ENCODE measurements around the gene MAPK10.

The MAPK10 gene

GRCh38 chr4:85979276-85979675, 380.6 kb downstream of the MAPK10 start (continued):
- TF ChIP-seq ZNF202 (tag by site-specific recombination; IDR thresholded peaks at IDR 0.05; ENCODE audit: borderline replicate concordance) = no peak
- no peak for TF ChIP-seq REPIN1 (tag by site-specific recombination; IDR thresholded peaks at IDR 0.05; ENCODE audit: low read depth)
- no peak for TF ChIP-seq ZFP41 (tag by site-specific recombination; IDR thresholded peaks at IDR 0.05; ENCODE audit: borderline replicate concordance)
- TF ChIP-seq ZNF501 (tag by site-specific recombination; IDR thresholded peaks at IDR 0.05) = no peak
- no peak for TF ChIP-seq ZNF394 (tag by site-specific recombination; IDR thresholded peaks at IDR 0.05; ENCODE audit: borderline replicate concordance)
- TF ChIP-seq ZNF664 (tag by site-specific recombination; IDR thresholded peaks at IDR 0.05) = no peak
- no peak for TF ChIP-seq ZNF114 (tag by site-specific recombination; IDR thresholded peaks at IDR 0.05)
- TF ChIP-seq ZFP69B (tag by site-specific recombination; IDR thresholded peaks at IDR 0.05) = no peak
- TF ChIP-seq ZNF518A (tag by site-specific recombination; conservative IDR thresholded peaks at IDR 0.05; ENCODE audit: low read depth) = no peak
- no peak for TF ChIP-seq ZNF2 (tag by site-specific recombination; IDR thresholded peaks at IDR 0.05)
- no peak for TF ChIP-seq ZNF843 (tag by site-specific recombination; IDR thresholded peaks at IDR 0.05)

DNA sequence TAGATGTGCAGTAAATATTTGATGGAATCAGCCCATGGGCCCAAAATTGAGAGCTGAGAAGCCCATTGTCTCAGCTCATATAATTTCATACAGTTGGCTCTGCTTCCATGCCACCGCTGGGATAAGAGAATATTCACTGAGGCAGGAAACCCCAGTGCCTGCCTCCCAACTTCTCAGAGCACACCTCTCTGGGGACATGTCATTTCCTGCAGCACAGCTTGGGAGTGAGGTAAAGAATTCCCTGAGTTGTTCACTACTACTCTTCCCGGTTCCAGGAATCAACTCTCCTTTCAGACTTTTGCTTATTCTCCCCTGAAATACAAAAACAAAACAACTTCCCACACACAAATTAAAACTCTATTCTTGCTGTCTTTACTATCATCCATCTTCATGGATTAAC, 389.3 kb downstream of the MAPK10 start:
- Histone ChIP-seq H3K27ac (ENCODE audit: extremely low read depth, low read depth, low read length) (no peak overlapping the region), H3K36me3 (ENCODE audit: control insufficient read depth in 2 of 2, insufficient read depth in 1 of 2, low read length in 2 of 2) (no peaks in the 10 kb centered on the region), H3K4me1 (ENCODE audit: control insufficient read depth, insufficient read depth, low read length) (no peaks in the 10 kb centered on the region), H3K4me3 (ENCODE audit: low read depth, low read length) (no peak overlapping the region), H3K9me3 (ENCODE audit: control insufficient read depth, insufficient read depth, low read depth, low read length) (no peaks in the 10 kb centered on the region)
- CTCF ChIA-PET = interaction anchor here (0.6 to 3.2 kb wide), 4 partner anchors 8 to 174 kb away, joined by 3 to 32 read pairs (median 3); no protein-coding TSS in a partner anchor
- POLR2A ChIA-PET = no interaction called here
- no peak for TF ChIP-seq ZNF610 (tag by site-specific recombination; IDR thresholded peaks at IDR 0.05; ENCODE audit: borderline replicate concordance)
- no peak for TF ChIP-seq ZNF623 (tag by site-specific recombination; IDR thresholded peaks at IDR 0.05)
- TF ChIP-seq, protein P1, sequence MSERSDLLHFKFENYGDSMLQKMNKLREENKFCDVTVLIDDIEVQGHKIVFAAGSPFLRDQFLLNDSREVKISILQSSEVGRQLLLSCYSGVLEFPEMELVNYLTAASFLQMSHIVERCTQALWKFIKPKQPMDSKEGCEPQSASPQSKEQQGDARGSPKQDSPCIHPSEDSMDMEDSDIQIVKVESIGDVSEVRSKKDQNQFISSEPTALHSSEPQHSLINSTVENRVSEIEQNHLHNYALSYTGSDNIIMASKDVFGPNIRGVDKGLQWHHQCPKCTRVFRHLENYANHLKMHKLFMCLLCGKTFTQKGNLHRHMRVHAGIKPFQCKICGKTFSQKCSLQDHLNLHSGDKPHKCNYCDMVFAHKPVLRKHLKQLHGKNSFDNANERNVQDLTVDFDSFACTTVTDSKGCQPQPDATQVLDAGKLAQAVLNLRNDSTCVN (tag by site-specific recombination; optimal IDR thresholded peaks at IDR 0.05) = no peak
- TF ChIP-seq ZNF621 (tag by site-specific recombination; IDR thresholded peaks at IDR 0.05) = no peak
- TF ChIP-seq EGR2 (tag by site-specific recombination; IDR thresholded peaks at IDR 0.05; ENCODE audit: low read depth) = no peak
- TF ChIP-seq IKZF3 (tag by site-specific recombination; IDR thresholded peaks at IDR 0.05) = no peak
- no peak for TF ChIP-seq MYNN (tag by site-specific recombination; IDR thresholded peaks at IDR 0.05; ENCODE audit: borderline replicate concordance)
- TF ChIP-seq ZNF571 (tag by site-specific recombination; IDR thresholded peaks at IDR 0.05) = no peak
- TF ChIP-seq, protein P2, sequence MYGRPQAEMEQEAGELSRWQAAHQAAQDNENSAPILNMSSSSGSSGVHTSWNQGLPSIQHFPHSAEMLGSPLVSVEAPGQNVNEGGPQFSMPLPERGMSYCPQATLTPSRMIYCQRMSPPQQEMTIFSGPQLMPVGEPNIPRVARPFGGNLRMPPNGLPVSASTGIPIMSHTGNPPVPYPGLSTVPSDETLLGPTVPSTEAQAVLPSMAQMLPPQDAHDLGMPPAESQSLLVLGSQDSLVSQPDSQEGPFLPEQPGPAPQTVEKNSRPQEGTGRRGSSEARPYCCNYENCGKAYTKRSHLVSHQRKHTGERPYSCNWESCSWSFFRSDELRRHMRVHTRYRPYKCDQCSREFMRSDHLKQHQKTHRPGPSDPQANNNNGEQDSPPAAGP (tag by site-specific recombination; IDR thresholded peaks at IDR 0.05) = no peak
- no peak for TF ChIP-seq ZFP69B (tag by site-specific recombination; IDR thresholded peaks at IDR 0.05)
- no peak for TF ChIP-seq ZNF335 (tag by site-specific recombination; conservative IDR thresholded peaks at IDR 0.05)
- no peak for TF ChIP-seq ZNF311 (tag by site-specific recombination; IDR thresholded peaks at IDR 0.05; ENCODE audit: borderline replicate concordance)
- TF ChIP-seq ZNF133 (tag by site-specific recombination; IDR thresholded peaks at IDR 0.05) = no peak

Measured in HEK293 (cell line).